HCT116 (cell line): ENCODE measurements around the gene INPP5E. TPM values are rescaled to one million over a fixed set of nuclear protein-coding genes. Genes with fewer than 3 reads are reported as not detected.

Experiments used
- ATAC-seq: fragments of 200-7000 bp; cut with Tn5 transposase; 2 replicates; pipeline ENCODE4 v1.9.1; 2020; ENCODE audit warnings: mild to moderate bottlenecking, moderate library complexity
- BruUV-seq: library from RNA; stranded (reverse); fragments of 400-500 nt; replicated peaks from 2 replicates; lab custom pipeline; 2021; lab: Mats Ljungman, UMichigan
- CTCF ChIA-PET: fragments of 300-600 bp; sonication (Branson Sonifier 250); formaldehyde crosslinking; loops from one replicate; lab custom pipeline; 2021; ENCODE audit warnings: antibody characterized with exemption; lab: Charles Lee
- POLR2A ChIA-PET: fragments of 300-600, 350-600 bp; sonication (Branson Sonifier 250); formaldehyde crosslinking; loops from one replicate; lab custom pipeline; 2021; ENCODE audit warnings: antibody characterized with exemption; lab: Charles Lee
- RAD21 ChIA-PET, 2 experiments: fragments of 300-600 bp; sonication (Branson Sonifier 250); formaldehyde crosslinking; loops; one replicate each; lab custom pipeline; 2023; ENCODE audit warnings: low total read pairs in 2 of 2; ENCODE audit not compliant: uncharacterized antibody in 2 of 2, unreplicated experiment in 2 of 2, low non-redundant PET in 1 of 2; lab: Charles Lee
- DNase-seq: peaks from one replicate; pipeline ENCODE4 v3.0.0-alpha.2; 2010; ENCODE audit warnings: low read depth, low spot score
- H2AFZ ChIP-seq: fragments of 200-600 bp; shearing (Covaris generic), sonication (generic); 2 replicates; pipeline ENCODE4 v1.6.1; 2017; ENCODE audit warnings: low read depth, mixed run types, mixed read lengths, antibody characterized with exemption, low read length; ENCODE audit not compliant: poor library complexity, severe bottlenecking
- H3K27ac ChIP-seq: 2 replicates; pipeline ENCODE4 v1.5.1; 2012; ENCODE audit warnings: low read depth, low read length
- H3K27me3 ChIP-seq: fragments of 200-600 bp; sonication (generic); 2 replicates; pipeline ENCODE4 v1.6.1; 2016; ENCODE audit warnings: mixed run types, low read length, mixed read lengths; ENCODE audit not compliant: insufficient read depth
- H3K36me3 ChIP-seq, 2 experiments: fragments of 200-500 bp in 1 of 2; fragments of 200-600 bp in 1 of 2; sonication (Bioruptor generic) in 1 of 2; sonication (generic) in 1 of 2; 2 replicates each; pipeline versions ENCODE4 v1.5.1 to v1.6.1; 2014 to 2016; ENCODE audit warnings: low read length in 2 of 2, inconsistent platforms in 1 of 2, mixed read lengths in 1 of 2, mixed run types in 1 of 2; ENCODE audit not compliant: insufficient read depth in 2 of 2, control insufficient read depth in 1 of 2
- H3K4me1 ChIP-seq, 2 experiments: fragments of 200-600 bp in 1 of 2; sonication (generic) in 1 of 2; 2 replicates each; pipeline versions ENCODE4 v1.5.1 to v1.6.1; 2012 to 2017; ENCODE audit warnings: low read length in 2 of 2, inconsistent platforms in 1 of 2, mild to moderate bottlenecking in 1 of 2, mixed read lengths in 1 of 2, mixed run types in 1 of 2, moderate library complexity in 1 of 2; ENCODE audit not compliant: insufficient read depth in 2 of 2, control insufficient read depth in 1 of 2
- H3K4me2 ChIP-seq: fragments of 200-600 bp; sonication (generic); 2 replicates; pipeline ENCODE4 v1.6.1; 2017; ENCODE audit warnings: mixed run types, low read length, mixed read lengths
- H3K4me3 ChIP-seq, 2 experiments: fragments of 200-600 bp in 1 of 2; sonication (generic) in 1 of 2; replicated peaks in 1 of 2; 2 replicates each; pipeline ENCODE4 v1.5.1; 2011 to 2016; ENCODE audit warnings: low read length in 2 of 2, control low read depth in 1 of 2, low read depth in 1 of 2, mild to moderate bottlenecking in 1 of 2, mixed read lengths in 1 of 2, mixed run types in 1 of 2
- H3K79me2 ChIP-seq: fragments of 200-600 bp; sonication (generic); 2 replicates; pipeline ENCODE4 v1.6.1; 2017; ENCODE audit warnings: mild to moderate bottlenecking, mixed run types, low read length, moderate library complexity, mixed read lengths; ENCODE audit not compliant: insufficient read depth
- H3K9ac ChIP-seq: fragments of 200-600 bp; sonication (generic); 2 replicates; pipeline ENCODE4 v1.6.1; 2016; ENCODE audit warnings: low read length, mixed read lengths
- H3K9me2 ChIP-seq: fragments of 200-600 bp; sonication (generic), shearing (Covaris generic); 2 replicates; pipeline ENCODE4 v1.6.1; 2017; ENCODE audit warnings: mixed run types, mild to moderate bottlenecking, moderate library complexity; ENCODE audit not compliant: insufficient read depth
- H3K9me3 ChIP-seq, 2 experiments: fragments of 200-500 bp in 1 of 2; fragments of 200-600 bp in 1 of 2; sonication (Bioruptor generic) in 1 of 2; sonication (generic) in 1 of 2; 2 replicates each; pipeline ENCODE4 v1.6.1; 2014 to 2017; ENCODE audit warnings: low read length in 2 of 2, mixed read lengths in 2 of 2, inconsistent platforms in 1 of 2, low read depth in 1 of 2, mild to moderate bottlenecking in 1 of 2, mixed run types in 1 of 2, moderate library complexity in 1 of 2; ENCODE audit not compliant: control insufficient read depth in 1 of 2, insufficient read depth in 1 of 2
- H4K20me1 ChIP-seq: fragments of 200-600 bp; sonication (generic), shearing (Covaris generic); 2 replicates; pipeline ENCODE4 v1.6.1; 2017; ENCODE audit warnings: mixed run types, mild to moderate bottlenecking, moderate library complexity; ENCODE audit not compliant: insufficient read depth
- CBX3 ChIP-seq: IDR thresholded peaks from 2 replicates; pipeline ENCODE4 v1.6.1; 2012; ENCODE audit warnings: low read depth
- CEBPB ChIP-seq: IDR thresholded peaks from 2 replicates; pipeline ENCODE4 v1.6.1; 2012; ENCODE audit warnings: low read depth
- EGR1 ChIP-seq: IDR thresholded peaks from 2 replicates; pipeline ENCODE4 v1.6.1; 2012; ENCODE audit warnings: low read depth
- EZH2 ChIP-seq: fragments of 200-600 bp; sonication (generic); IDR thresholded peaks from 2 replicates; pipeline ENCODE4 v1.6.1; 2017; ENCODE audit warnings: antibody characterized with exemption, mixed run types
- EZH2phosphoT487 ChIP-seq: fragments of 200-600 bp; IDR thresholded peaks from 2 replicates; pipeline ENCODE4 v1.6.1; 2018; ENCODE audit warnings: antibody characterized with exemption, borderline replicate concordance
- POLR2A ChIP-seq: IDR thresholded peaks from 2 replicates; pipeline ENCODE4 v1.7.0; 2011; ENCODE audit warnings: borderline replicate concordance; ENCODE audit not compliant: insufficient read depth, insufficient read length; ENCODE audit errors: extremely low read depth
- POLR2AphosphoS5 ChIP-seq: IDR thresholded peaks from 2 replicates; pipeline ENCODE4 v1.6.1; 2011; ENCODE audit warnings: mild to moderate bottlenecking, low read depth, low read length, moderate library complexity
- RAD21 ChIP-seq: IDR thresholded peaks from 2 replicates; pipeline ENCODE4 v1.6.1; 2012; ENCODE audit warnings: low read depth, mild to moderate bottlenecking
- SIN3A ChIP-seq: IDR thresholded peaks from 2 replicates; pipeline ENCODE4 v1.6.1; 2012; ENCODE audit warnings: low read depth
- SP1 ChIP-seq: IDR thresholded peaks from 2 replicates; pipeline ENCODE4 v1.6.1; 2012; ENCODE audit warnings: low read depth
- SRF ChIP-seq: IDR thresholded peaks from 2 replicates; pipeline ENCODE4 v1.6.1; 2012; ENCODE audit warnings: low read depth
- YY1 ChIP-seq: IDR thresholded peaks from 2 replicates; pipeline ENCODE4 v1.6.1; 2011; ENCODE audit warnings: low read length, low read depth, moderate library complexity, mild to moderate bottlenecking; ENCODE audit not compliant: insufficient replicate concordance; ENCODE audit errors: extremely low read depth
- ZNF274 ChIP-seq: fragments of 200-500 bp; sonication (Bioruptor generic); IDR thresholded peaks from 2 replicates; pipeline ENCODE4 v1.6.1; 2014; ENCODE audit warnings: mild to moderate bottlenecking, low read depth, low read length, inconsistent platforms
- intact Hi-C: fragments of 100-400 bp; cut with micrococcal nuclease; formaldehyde crosslinking; loops from 2 replicates; pipeline ENCODE4 v1.10.0; 2022
- total RNA-seq: library from RNA; stranded (reverse); gene quantifications from one replicate; pipeline ENCODE4 v1.2.1, GENCODE V29; 2021; ENCODE audit not compliant: unreplicated experiment
- TF ChIP-seq, protein P1 (sequence below): IDR thresholded peaks from 2 replicates; pipeline ENCODE4 v1.6.1; 2012; ENCODE audit warnings: low read depth

INPP5E gene
- total RNA-seq, 1 experiment from 2014 or later, result 23.8 TPM

DNA sequence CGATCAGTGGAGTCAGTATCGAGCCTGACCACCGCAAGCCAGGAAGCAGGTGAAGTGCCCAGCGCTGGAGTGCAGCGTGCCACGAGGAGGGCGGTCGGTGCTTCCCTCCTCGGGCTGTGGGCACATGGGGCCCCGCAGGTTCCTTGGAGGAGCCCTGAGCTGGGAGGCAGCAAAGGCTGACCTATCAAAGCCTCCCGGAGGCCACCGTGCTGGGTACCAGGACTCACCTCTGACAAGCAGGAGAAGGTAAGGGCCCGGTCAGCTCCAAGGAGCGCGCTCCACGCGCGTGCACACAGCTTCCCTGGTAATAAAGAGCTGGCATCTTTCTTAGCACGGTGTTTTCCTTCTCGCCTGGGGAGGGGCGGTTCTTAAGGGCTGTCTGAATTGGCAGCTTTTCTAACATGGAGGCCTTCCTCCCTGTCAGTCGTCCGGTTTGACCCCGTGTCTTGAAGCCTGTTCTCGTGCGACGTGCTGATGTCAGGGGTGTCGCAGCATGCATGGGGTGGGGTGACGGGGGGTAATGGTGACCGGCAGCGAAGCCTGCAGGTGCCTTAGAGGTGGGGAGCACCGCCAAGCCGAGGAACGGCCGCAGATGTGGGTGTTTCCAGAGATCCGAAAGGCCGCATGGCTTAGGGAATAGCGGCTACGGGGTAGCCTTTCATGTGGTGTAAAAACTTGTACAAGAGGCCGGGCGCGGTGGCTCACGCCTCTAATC lies 16.1 kb downstream of the INPP5E start:
- Histone ChIP-seq H3K9ac (no peak overlapping the region), H3K4me1 (no peaks in the 10 kb centered on the region), H3K36me3 (peaks cover 27 to 38% of the 10 kb centered on the region in 2 experiments; a peak in 3 of 4 replicates), H3K79me2 (no peaks in the 10 kb centered on the region), H3K4me2 (no peak overlapping the region), H3K4me3 (no peak overlapping the region), H3K27ac (no peak overlapping the region), H2AFZ (no peak overlapping the region), H4K20me1 (no peaks in the 10 kb centered on the region), H3K9me3 (no peaks in the 10 kb centered on the region), H3K27me3 (no peaks in the 10 kb centered on the region), H3K9me2 (no peaks in the 10 kb centered on the region)
- ChIA-PET RAD21 (no interaction called here), POLR2A (no interaction called here), CTCF (interaction anchor here (1.0 kb wide), 1 partner anchor 10 kb away, joined by 3 read pairs; no protein-coding TSS in a partner anchor)
- no peak for TF ChIP-seq SRF
- no peak for TF ChIP-seq SIN3A
- TF ChIP-seq EGR1, result no peak
- TF ChIP-seq EZH2, result no peak
- TF ChIP-seq SP1, result no peak
- TF ChIP-seq EZH2phosphoT487, result no peak
- TF ChIP-seq POLR2AphosphoS5, result no peak
- no peak for TF ChIP-seq ZNF274
- no peak for TF ChIP-seq POLR2A
- TF ChIP-seq CEBPB, result no peak
- TF ChIP-seq, protein P1, sequence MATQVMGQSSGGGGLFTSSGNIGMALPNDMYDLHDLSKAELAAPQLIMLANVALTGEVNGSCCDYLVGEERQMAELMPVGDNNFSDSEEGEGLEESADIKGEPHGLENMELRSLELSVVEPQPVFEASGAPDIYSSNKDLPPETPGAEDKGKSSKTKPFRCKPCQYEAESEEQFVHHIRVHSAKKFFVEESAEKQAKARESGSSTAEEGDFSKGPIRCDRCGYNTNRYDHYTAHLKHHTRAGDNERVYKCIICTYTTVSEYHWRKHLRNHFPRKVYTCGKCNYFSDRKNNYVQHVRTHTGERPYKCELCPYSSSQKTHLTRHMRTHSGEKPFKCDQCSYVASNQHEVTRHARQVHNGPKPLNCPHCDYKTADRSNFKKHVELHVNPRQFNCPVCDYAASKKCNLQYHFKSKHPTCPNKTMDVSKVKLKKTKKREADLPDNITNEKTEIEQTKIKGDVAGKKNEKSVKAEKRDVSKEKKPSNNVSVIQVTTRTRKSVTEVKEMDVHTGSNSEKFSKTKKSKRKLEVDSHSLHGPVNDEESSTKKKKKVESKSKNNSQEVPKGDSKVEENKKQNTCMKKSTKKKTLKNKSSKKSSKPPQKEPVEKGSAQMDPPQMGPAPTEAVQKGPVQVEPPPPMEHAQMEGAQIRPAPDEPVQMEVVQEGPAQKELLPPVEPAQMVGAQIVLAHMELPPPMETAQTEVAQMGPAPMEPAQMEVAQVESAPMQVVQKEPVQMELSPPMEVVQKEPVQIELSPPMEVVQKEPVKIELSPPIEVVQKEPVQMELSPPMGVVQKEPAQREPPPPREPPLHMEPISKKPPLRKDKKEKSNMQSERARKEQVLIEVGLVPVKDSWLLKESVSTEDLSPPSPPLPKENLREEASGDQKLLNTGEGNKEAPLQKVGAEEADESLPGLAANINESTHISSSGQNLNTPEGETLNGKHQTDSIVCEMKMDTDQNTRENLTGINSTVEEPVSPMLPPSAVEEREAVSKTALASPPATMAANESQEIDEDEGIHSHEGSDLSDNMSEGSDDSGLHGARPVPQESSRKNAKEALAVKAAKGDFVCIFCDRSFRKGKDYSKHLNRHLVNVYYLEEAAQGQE, result no peak
- TF ChIP-seq CBX3, result no peak
- no peak for TF ChIP-seq RAD21
- no peak for TF ChIP-seq YY1
- no peak for DNase-seq
- ATAC-seq, result no peak
- BruUV-seq, result TSS peak; percentile 32
- intact Hi-C loops, result no loop called here
